ENCODE results near the gene USP2. TPM values are rescaled to one million over a fixed set of nuclear protein-coding genes. Genes with fewer than 3 reads are reported as not detected.
A peak's percentile ranks its signal among the peaks of the same experiment; 100 is the strongest.

USP2 gene
- total RNA-seq, 1 experiment from 2014 or later, result 5.7 TPM

GRCh38 chr11:119424276-119424675 lies 42.8 kb upstream of the USP2 start:
- H3K4me1 Mint-ChIP-seq, result peaks cover 53 to 56% of the 10 kb centered on the region in 2 experiments
- Histone ChIP-seq H3K4me2 (ENCODE audit: insufficient read depth, insufficient read length, low read length) (no peak overlapping the region), H3K79me2 (ENCODE audit: insufficient read depth, low read length) (peaks cover 8% of the 10 kb centered on the region; the same call in 1 of the 2 replicates), H3K14ac (ENCODE audit: insufficient read depth, low read length) (no peak overlapping the region), H3K4me1 (ENCODE audit: insufficient read depth, low read length) (peaks cover 21% of the 10 kb centered on the region), H4K91ac (ENCODE audit: insufficient read length, low read depth, low read length) (no peak overlapping the region), H3K79me1 (ENCODE audit: insufficient read depth, low read depth, low read length, poor library complexity, severe bottlenecking) (no peaks in the 10 kb centered on the region), H3K27ac (ENCODE audit: insufficient read length, low read depth, low read length) (no peak overlapping the region), H2AFZ (ENCODE audit: low read length) (no peak overlapping the region), H2BK20ac (ENCODE audit: low read depth, low read length, poor library complexity, severe bottlenecking) (no peak overlapping the region), H2BK15ac (ENCODE audit: low read depth, low read length) (no peak overlapping the region), H3K56ac (ENCODE audit: insufficient read length, low read depth, low read length) (no peak overlapping the region), H4K20me1 (ENCODE audit: control insufficient read depth, insufficient read depth, insufficient read length) (no peaks in the 10 kb centered on the region), H2BK5ac (ENCODE audit: insufficient read length, low read length) (no peak overlapping the region), H3K9me3 (ENCODE audit: control insufficient read depth, low read depth, low read length) (no peaks in the 10 kb centered on the region), H3K18ac (ENCODE audit: insufficient read length, low read depth, low read length) (no peak overlapping the region), H4K5ac (ENCODE audit: insufficient read length, low read depth, low read length) (no peak overlapping the region), H4K8ac (replicated peaks; ENCODE audit: insufficient read length, low read depth, low read length) (no peak overlapping the region), H3K27me3 (ENCODE audit: insufficient read depth, low read length) (no peaks in the 10 kb centered on the region), H3K23ac (ENCODE audit: insufficient read length, low read depth, low read length) (no peak overlapping the region), H2AK5ac (ENCODE audit: insufficient read length, low read length) (no peak overlapping the region), H3K9ac (ENCODE audit: extremely low read depth, insufficient read length, low read length) (no peak overlapping the region), H3T11ph (ENCODE audit: low read length) (no peak overlapping the region), H2BK120ac (ENCODE audit: low read depth, low read length, poor library complexity, severe bottlenecking) (no peak overlapping the region), H2BK12ac (ENCODE audit: insufficient read length, low read depth, low read length) (no peak overlapping the region), H3K4ac (ENCODE audit: low read depth, low read length) (no peak overlapping the region), H3K23me2 (ENCODE audit: insufficient read length, low read depth, low read length, poor library complexity, severe bottlenecking) (peaks cover 3% of the 10 kb centered on the region)
- peaks cover 6% of the 10 kb centered on the region for H3K27me3 Mint-ChIP-seq (ENCODE audit: low read depth)
- WGBS (ENCODE audit: extremely low coverage, insufficient read length, low lambda C conversion rate), result no CpG with 5 or more reads among the region's 3 CpGs
- H3K4me3 Mint-ChIP-seq, result peak overlapping the region; percentile 95 to 97; a peak in 4 of 5 replicates
- H3K36me3 Mint-ChIP-seq (ENCODE audit: insufficient read depth in 1 of 3, low read depth in 3 of 3), result peaks cover 15 to 30% (median 27%) of the 10 kb centered on the region in 3 experiments
- peak overlapping the region in 1 of 3 experiments; percentile 44; a peak in 1 of 7 replicates for H3K27ac Mint-ChIP-seq
- no peaks in the 10 kb centered on the region; a peak in 2 of 5 replicates for H3K9me3 Mint-ChIP-seq
- no peak for DNase-seq
- no peak for TF ChIP-seq CTCF (conservative IDR thresholded peaks at IDR 0.05)
